ENCODE data around the gene RAB44.

- TF ChIP-seq SIN3A (IDR thresholded peaks at IDR 0.05; ENCODE audit: borderline replicate concordance, insufficient read depth, low read depth, low read length) (no peak), CTCF (IDR thresholded peaks at IDR 0.05) (no peak)
These were observed 78.5 kb downstream of the RAB44 start for GRCh38 chr6:36776167-36776566.
